Fibroblast of lung (primary cell): ENCODE measurements around the gene FAM161A.

ENCODE experiments used
- EZH2 ChIP-seq: IDR thresholded peaks from 2 replicates; pipeline ENCODE4 v1.5.1; 2012; ENCODE audit warnings: low read length, control low read depth, mild to moderate bottlenecking; ENCODE audit errors: missing control alignments
- TF ChIP-seq, protein P1 (sequence below), 2 donors: IDR thresholded peaks in 1 of 2; conservative IDR thresholded peaks in 1 of 2; 1 replicate in 1 of 2; 2 replicates in 1 of 2; pipeline ENCODE4 v1.5.1; 2011 to 2012; ENCODE audit warnings: low read length in 2 of 2, control low read depth in 1 of 2, inconsistent platforms in 1 of 2, low read depth in 1 of 2, mild to moderate bottlenecking in 1 of 2

DNA sequence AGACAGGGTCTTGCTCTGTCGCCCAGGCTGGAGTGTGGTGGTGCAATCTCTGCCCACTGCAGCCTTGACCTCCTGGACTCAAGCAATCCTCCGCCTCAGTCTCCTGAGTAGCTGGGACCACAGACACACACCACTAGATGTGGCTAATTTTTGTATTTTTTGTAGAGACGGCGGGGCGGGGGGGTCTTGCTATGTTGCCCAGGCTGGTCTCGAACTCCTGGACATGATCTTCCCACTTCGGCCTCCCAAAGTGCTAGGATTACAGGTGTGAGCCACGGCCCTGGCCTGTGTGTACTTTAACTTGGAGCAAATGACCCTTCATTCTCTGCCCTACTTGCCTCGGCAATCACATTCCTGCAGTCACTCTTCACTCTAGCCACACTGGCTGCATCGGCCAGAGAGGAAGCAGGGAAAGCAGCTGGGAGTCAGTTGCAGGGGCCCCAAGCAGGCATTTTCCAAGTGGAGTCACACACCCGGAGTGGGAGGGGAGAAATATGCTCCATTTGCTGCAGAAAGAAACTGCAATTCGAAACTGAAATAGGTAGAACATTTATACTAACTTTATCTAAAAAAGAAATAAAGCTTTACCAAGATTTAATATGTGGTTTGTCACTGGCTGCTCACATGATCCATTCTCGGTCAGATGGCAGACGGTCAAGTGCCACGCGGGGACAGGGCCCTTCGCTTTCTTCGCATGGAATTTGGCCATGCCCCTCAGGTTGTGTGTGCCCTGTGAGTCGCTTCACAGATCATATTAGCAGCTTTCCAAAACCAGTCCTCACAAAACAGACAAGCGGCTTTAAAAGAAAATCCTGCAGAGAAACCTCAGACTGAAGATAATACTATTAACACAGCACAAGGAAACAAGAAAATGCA, 37.1 kb downstream of the FAM161A start:
- no peak for TF ChIP-seq EZH2
- TF ChIP-seq, protein P1, sequence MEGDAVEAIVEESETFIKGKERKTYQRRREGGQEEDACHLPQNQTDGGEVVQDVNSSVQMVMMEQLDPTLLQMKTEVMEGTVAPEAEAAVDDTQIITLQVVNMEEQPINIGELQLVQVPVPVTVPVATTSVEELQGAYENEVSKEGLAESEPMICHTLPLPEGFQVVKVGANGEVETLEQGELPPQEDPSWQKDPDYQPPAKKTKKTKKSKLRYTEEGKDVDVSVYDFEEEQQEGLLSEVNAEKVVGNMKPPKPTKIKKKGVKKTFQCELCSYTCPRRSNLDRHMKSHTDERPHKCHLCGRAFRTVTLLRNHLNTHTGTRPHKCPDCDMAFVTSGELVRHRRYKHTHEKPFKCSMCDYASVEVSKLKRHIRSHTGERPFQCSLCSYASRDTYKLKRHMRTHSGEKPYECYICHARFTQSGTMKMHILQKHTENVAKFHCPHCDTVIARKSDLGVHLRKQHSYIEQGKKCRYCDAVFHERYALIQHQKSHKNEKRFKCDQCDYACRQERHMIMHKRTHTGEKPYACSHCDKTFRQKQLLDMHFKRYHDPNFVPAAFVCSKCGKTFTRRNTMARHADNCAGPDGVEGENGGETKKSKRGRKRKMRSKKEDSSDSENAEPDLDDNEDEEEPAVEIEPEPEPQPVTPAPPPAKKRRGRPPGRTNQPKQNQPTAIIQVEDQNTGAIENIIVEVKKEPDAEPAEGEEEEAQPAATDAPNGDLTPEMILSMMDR (conservative IDR thresholded peaks at IDR 0.05 in 1 of 2, IDR thresholded peaks at IDR 0.05 in 1 of 2; ENCODE audit: low read depth in 1 of 2, low read length in 2 of 2): no peak
